ENCODE measurements around the gene ABCA3. TPM values are rescaled to one million over a fixed set of nuclear protein-coding genes. Genes with fewer than 3 reads are reported as not detected.
A peak's percentile ranks its signal among the peaks of the same experiment; 100 is the strongest.

The ABCA3 gene
- total and polyA plus RNA-seq, 2 experiments from 2014 or later: 3.0 to 4.1 TPM

DNA sequence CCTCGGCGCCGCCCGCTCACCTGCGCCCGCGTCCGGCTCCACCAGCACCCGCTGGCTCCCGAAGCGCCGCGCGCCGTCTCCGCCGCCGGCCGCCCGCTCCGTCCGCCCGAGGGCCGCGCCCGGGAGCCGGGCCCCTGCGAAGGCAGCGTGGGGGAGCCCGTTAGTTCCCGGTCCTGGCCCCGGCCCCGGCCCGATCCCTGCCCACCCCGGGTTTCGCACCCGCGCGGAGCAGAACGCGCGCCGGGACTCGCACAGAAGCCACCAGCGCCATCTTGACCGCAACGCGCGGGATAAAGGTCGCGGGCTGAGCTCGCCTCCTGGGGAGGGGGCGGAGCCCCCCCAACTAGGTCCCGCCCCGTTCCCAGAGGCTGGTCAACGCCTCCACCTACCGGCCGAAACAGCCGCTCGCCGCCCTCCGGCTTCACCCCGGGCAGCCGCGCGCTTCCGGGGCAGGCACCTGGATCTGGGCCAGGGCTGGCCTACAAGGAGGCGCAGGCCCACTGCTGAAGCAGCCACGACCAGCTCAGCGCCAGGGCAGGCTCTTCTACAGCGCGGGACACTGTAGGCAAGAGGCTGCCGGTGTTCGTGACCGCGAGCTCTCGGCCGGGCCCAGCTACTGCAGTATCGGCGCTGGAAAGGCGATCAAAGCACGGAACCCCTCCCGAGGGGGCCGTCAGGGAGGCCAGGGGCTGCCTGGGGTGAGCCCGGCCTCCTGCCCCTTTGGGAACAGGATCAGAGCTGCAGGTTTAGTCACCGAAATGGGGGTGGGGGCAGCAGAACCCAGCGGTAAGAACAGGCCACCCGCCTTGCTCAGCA lies 89.0 kb downstream of the ABCA3 start, which contains the start of gene ECI1 (continued):
- TF ChIP-seq ZNF114 (CRISPR knock-in tag; IDR thresholded peaks at IDR 0.05) (no peak), NANOG (IDR thresholded peaks at IDR 0.05; ENCODE audit: borderline replicate concordance) (no peak), CREB1 (CRISPR knock-in tag; IDR thresholded peaks at IDR 0.05; ENCODE audit: low read depth) (no peak), ZNF331 (CRISPR knock-in tag; IDR thresholded peaks at IDR 0.05; ENCODE audit: low read depth) (no peak), JUNB (IDR thresholded peaks at IDR 0.05; ENCODE audit: unreplicated experiment) (no peak)

DNA sequence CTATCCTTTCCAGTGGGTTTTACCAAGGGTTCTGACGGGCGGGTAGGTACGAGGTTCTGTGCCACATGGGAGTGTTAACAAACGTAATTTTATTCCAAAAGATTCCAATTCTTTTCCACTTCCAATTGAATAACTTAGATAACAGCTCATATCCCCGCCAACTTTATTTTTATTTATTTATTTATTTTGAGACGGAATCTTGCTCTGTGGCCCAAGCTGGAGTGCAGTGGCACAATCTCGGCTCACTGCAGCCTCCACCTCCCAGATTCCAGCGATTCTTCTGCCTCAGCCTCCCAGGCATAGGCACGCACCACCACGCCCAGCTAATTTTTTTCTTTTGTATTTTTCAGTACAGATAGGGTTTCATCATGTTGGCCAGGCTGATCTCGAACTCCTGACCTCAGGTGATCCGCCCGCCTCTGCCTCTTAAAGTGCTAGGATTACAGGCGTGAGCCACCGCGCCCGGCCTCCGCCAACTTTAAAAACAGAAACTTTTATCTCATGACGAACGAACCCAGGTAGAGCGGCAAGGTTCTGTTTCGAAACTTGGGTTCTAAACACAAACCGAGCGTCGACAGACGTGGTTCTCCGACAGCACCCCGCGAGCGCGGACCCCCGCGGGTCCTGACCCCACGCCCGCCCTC lies 89.8 kb downstream of the ABCA3 start:
- DNase-seq (ENCODE audit: low spot score) (peak; percentile 47), ATAC-seq (no peak)
- no peak for TF ChIP-seq STAT1 (IDR thresholded peaks at IDR 0.05; ENCODE audit: unreplicated experiment)
- no peak for TF ChIP-seq JUNB (IDR thresholded peaks at IDR 0.05; ENCODE audit: unreplicated experiment)
- no peak for TF ChIP-seq EZH2phosphoT487 (IDR thresholded peaks at IDR 0.05; ENCODE audit: unreplicated experiment)
- no peak for TF ChIP-seq NANOG (IDR thresholded peaks at IDR 0.05; ENCODE audit: borderline replicate concordance)
- Mint-ChIP-seq H3K36me3 (ENCODE audit: low read depth) (peaks cover 64% of the 10 kb centered on the region), H3K4me3 (peak overlapping the region; percentile 97), H3K4me1 (peaks cover 12% of the 10 kb centered on the region), H3K27me3 (ENCODE audit: insufficient read depth, low read depth, poor library complexity) (peaks cover 12% of the 10 kb centered on the region), H3K27ac (peak overlapping the region; percentile 97), H3K9me3 (no peaks in the 10 kb centered on the region)
- Histone ChIP-seq H2AFZ (no peak overlapping the region), H3K27me3 (ENCODE audit: insufficient read depth) (no peaks in the 10 kb centered on the region), H3K4me1 (ENCODE audit: insufficient read depth) (peaks cover 11% of the 10 kb centered on the region; the same call in 1 of the 2 replicates), H3K4me2 (peak overlapping the region; percentile 88), H3K27ac (ENCODE audit: low read depth) (peak overlapping the region; percentile 59; the same call in 1 of the 2 replicates), H4K20me1 (replicated peaks; ENCODE audit: insufficient read depth) (peaks cover 28% of the 10 kb centered on the region), H3K4me3 (peak overlapping the region; percentile 87), H3K79me2 (replicated peaks; ENCODE audit: insufficient read depth) (peaks cover 33% of the 10 kb centered on the region), H3K9me2 (ENCODE audit: insufficient read depth) (no peaks in the 10 kb centered on the region), H3K36me3 (ENCODE audit: insufficient read depth) (peaks cover 16% of the 10 kb centered on the region), H3F3A (replicated peaks; ENCODE audit: low read depth) (peaks cover 41% of the 10 kb centered on the region)

DNA sequence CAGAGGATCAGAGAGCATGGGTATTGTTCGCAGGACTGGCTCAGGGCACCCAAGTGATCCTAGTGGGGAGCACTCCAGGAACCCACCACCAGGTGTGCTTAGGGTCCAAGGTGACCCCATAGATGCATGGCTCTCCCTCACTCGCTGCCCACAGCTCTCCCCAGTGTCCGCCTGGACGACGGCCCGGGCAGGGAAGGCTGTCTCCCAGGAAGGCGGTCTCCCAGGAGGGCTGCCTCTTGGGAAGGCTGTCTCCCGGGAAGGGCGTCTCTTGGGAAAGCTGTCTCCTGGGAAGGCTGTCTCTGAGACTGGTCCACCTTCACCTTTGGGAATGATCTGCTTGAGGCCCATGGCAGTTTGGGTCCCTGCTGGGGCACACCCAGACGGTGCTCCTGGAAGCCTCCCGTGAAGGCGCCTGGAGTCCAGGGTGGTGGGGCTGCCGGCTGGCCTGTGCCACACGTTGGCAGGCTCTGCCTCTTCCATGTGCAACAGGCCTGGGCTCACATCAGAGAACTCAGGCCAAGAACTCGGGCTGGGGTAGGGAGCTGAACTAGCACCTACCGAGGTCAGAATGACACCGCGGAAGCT lies 94.1 kb downstream of the ABCA3 start:
- Mint-ChIP-seq H3K4me3 (no peak overlapping the region), H3K27ac (no peak overlapping the region), H3K27me3 (ENCODE audit: insufficient read depth, low read depth, poor library complexity) (peaks cover 11% of the 10 kb centered on the region), H3K4me1 (no peaks in the 10 kb centered on the region; the same call in 2 of the 3 replicates), H3K36me3 (ENCODE audit: low read depth) (peaks cover 66% of the 10 kb centered on the region), H3K9me3 (no peaks in the 10 kb centered on the region)
- Histone ChIP-seq H3K4me2 (no peak overlapping the region), H3F3A (replicated peaks; ENCODE audit: low read depth) (peaks cover 9% of the 10 kb centered on the region), H3K27me3 (ENCODE audit: insufficient read depth) (no peaks in the 10 kb centered on the region), H3K9me2 (ENCODE audit: insufficient read depth) (no peaks in the 10 kb centered on the region), H4K20me1 (replicated peaks; ENCODE audit: insufficient read depth) (peaks cover 4% of the 10 kb centered on the region), H3K4me1 (ENCODE audit: insufficient read depth) (peaks cover 6% of the 10 kb centered on the region; the same call in 1 of the 2 replicates), H3K27ac (ENCODE audit: low read depth) (no peak overlapping the region), H3K36me3 (ENCODE audit: insufficient read depth) (peaks cover 4% of the 10 kb centered on the region; the same call in 1 of the 2 replicates), H3K79me2 (replicated peaks; ENCODE audit: insufficient read depth) (peaks cover 33% of the 10 kb centered on the region), H2AFZ (no peak overlapping the region), H3K4me3 (no peak overlapping the region)
- ATAC-seq: no peak
- no peak for DNase-seq (ENCODE audit: low spot score)
- TF ChIP-seq STAT1 (IDR thresholded peaks at IDR 0.05; ENCODE audit: unreplicated experiment) (no peak), ZNF331 (CRISPR knock-in tag; IDR thresholded peaks at IDR 0.05; ENCODE audit: low read depth) (no peak), CREB1 (CRISPR knock-in tag; IDR thresholded peaks at IDR 0.05; ENCODE audit: low read depth) (no peak)
- TF ChIP-seq, protein P1, sequence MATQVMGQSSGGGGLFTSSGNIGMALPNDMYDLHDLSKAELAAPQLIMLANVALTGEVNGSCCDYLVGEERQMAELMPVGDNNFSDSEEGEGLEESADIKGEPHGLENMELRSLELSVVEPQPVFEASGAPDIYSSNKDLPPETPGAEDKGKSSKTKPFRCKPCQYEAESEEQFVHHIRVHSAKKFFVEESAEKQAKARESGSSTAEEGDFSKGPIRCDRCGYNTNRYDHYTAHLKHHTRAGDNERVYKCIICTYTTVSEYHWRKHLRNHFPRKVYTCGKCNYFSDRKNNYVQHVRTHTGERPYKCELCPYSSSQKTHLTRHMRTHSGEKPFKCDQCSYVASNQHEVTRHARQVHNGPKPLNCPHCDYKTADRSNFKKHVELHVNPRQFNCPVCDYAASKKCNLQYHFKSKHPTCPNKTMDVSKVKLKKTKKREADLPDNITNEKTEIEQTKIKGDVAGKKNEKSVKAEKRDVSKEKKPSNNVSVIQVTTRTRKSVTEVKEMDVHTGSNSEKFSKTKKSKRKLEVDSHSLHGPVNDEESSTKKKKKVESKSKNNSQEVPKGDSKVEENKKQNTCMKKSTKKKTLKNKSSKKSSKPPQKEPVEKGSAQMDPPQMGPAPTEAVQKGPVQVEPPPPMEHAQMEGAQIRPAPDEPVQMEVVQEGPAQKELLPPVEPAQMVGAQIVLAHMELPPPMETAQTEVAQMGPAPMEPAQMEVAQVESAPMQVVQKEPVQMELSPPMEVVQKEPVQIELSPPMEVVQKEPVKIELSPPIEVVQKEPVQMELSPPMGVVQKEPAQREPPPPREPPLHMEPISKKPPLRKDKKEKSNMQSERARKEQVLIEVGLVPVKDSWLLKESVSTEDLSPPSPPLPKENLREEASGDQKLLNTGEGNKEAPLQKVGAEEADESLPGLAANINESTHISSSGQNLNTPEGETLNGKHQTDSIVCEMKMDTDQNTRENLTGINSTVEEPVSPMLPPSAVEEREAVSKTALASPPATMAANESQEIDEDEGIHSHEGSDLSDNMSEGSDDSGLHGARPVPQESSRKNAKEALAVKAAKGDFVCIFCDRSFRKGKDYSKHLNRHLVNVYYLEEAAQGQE (IDR thresholded peaks at IDR 0.05; ENCODE audit: unreplicated experiment): no peak
